ENCODE results near the gene CFAP68.
"Not testable (repeated sequence)": the region's sequence is repeated elsewhere in the genome, so short reads cannot be mapped to it uniquely, and the experiment has no call there.

Gene CFAP68

DNA sequence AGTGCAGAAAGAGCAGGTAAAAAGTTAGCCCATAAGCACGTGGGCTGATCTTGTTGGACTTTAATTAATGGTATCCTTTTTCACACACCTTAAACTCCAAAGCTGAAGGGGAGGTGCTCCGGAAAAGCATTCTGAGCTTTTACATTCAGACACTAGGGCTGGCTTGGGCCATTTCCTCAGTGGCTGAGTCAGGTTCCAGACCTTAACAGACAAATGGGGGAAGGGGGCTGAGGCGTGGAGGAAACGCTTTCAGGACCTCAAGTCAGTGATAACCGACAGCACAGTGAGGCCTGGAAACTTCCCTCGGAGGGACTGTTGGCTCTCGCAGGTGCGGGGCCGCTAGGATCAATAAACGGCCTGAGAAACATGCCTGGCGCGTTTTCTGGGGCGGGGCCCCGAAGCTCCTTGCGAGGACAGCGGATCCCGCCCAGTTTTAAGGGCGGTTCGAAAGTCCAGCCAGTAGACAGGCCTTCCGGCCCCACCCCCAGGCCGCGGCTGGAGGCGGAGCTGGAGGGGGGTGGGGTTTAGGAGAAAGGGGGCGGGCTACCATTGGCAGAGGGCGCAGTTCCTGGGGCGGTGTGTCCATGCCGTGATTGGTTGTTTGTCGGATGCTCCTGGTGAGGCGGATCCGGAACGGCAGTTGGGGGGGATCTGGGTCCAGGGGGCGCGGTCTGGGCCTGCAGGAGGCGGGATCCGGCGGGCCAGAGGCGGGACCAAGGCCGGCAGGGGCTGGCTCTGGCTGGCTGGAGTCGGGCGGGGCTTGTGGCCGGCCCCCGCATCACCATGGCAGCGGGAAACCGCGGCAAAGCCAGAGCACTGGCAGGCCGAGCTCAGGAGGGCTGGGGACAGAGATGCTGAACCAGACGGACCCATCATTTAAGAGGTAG is 47.4 kb downstream of the CFAP68 start:
- H3K4me3 ChIP-seq (ENCODE audit: control insufficient read depth in 1 of 7, extremely low read depth in 1 of 7, insufficient read depth in 4 of 7, low read depth in 2 of 7, low read length in 6 of 7): peak overlapping the region; percentile 32 to 87 (median 69)

DNA sequence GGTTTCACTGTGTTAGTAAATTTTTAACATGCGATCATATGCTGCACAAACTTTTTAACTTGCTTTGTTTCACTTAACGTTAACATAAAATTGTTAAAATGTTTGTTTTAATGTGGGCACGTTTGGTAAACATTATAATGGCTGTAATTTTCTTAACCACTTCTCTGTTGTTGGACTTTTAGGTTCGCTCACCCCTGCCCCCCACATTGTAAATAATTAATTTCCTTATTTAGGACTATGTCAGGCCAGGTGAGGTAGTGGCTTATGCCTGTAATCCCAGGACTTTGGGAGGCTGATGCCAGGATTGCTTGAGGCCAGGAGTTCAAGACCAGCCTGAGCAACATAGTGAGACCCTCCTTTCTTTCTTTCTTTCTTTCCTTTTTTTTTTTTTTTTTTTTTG is 51.1 kb downstream of the CFAP68 start:
- no peak overlapping the region for H3K27ac ChIP-seq (ENCODE audit: insufficient read depth in 1 of 2, low read depth in 1 of 2, low read length in 2 of 2, poor library complexity in 1 of 2, severe bottlenecking in 2 of 2)
- no peaks in the 10 kb centered on the region for H3K9me3 ChIP-seq (ENCODE audit: control extremely low read depth in 1 of 5, control insufficient read depth in 4 of 5, insufficient read depth in 2 of 5, low read depth in 1 of 5, low read length in 4 of 5)
- no peak for DNase-seq
- no peaks in the 10 kb centered on the region for H3K36me3 ChIP-seq (ENCODE audit: control insufficient read depth in 4 of 4, insufficient read depth in 4 of 4, low read length in 3 of 4)
- H3K27me3 ChIP-seq (replicated peaks in 2 of 5; ENCODE audit: control insufficient read depth in 4 of 5, insufficient read depth in 5 of 5, low read length in 4 of 5): no peaks in the 10 kb centered on the region
- H3K4me1 ChIP-seq (ENCODE audit: control extremely low read depth in 1 of 4, control insufficient read depth in 4 of 4, insufficient read depth in 4 of 4, low read length in 3 of 4): peaks cover 0 to 17% (median 11%) of the 10 kb centered on the region in 4 experiments
- no peak overlapping the region for H3K4me3 ChIP-seq (ENCODE audit: control insufficient read depth in 1 of 7, extremely low read depth in 1 of 7, insufficient read depth in 4 of 7, low read depth in 2 of 7, low read length in 6 of 7)
- WGBS (ENCODE audit: insufficient coverage): no CpG with 5 or more reads among the region's 4 CpGs
- ChIA-PET POLR2A (no interaction called here), CTCF (interaction anchor here (0.6 to 13.7 kb wide), 8 partner anchors 9 to 67 kb away, joined by 3 to 248 read pairs (median 5); no protein-coding TSS in a partner anchor)

More for the DNA sequence above, 47.4 kb downstream of the CFAP68 start:
- DNase-seq: peak; percentile 97 to 98 (median 97)
- H3K4me1 ChIP-seq (ENCODE audit: control extremely low read depth in 1 of 4, control insufficient read depth in 4 of 4, insufficient read depth in 4 of 4, low read length in 3 of 4): peaks cover 0 to 22% (median 9%) of the 10 kb centered on the region in 4 experiments
- H3K36me3 ChIP-seq (ENCODE audit: control insufficient read depth in 4 of 4, insufficient read depth in 4 of 4, low read length in 3 of 4): no peaks in the 10 kb centered on the region
- peak overlapping the region; percentile 1 to 84 for H3K27ac ChIP-seq (ENCODE audit: insufficient read depth in 1 of 2, low read depth in 1 of 2, low read length in 2 of 2, poor library complexity in 1 of 2, severe bottlenecking in 2 of 2)
- no peaks in the 10 kb centered on the region for H3K27me3 ChIP-seq (replicated peaks in 2 of 5; ENCODE audit: control insufficient read depth in 4 of 5, insufficient read depth in 5 of 5, low read length in 4 of 5)
- no peaks in the 10 kb centered on the region for H3K9me3 ChIP-seq (ENCODE audit: control extremely low read depth in 1 of 5, control insufficient read depth in 4 of 5, insufficient read depth in 2 of 5, low read depth in 1 of 5, low read length in 4 of 5)
- WGBS (ENCODE audit: insufficient coverage): 2% methylated on average over 35 of the region's 47 CpGs
- ChIA-PET POLR2A (interaction anchor here (0.7 to 1.1 kb wide), 3 partner anchors 15 to 56 kb away, joined by 3 to 4 read pairs (median 4); partner anchors contain the start of gene CRYAB), CTCF (interaction anchor here (0.8 to 2.3 kb wide), 6 partner anchors 11 to 55 kb away, joined by 3 to 10 read pairs (median 3); partner anchors contain the start of gene ALG9)

DNA sequence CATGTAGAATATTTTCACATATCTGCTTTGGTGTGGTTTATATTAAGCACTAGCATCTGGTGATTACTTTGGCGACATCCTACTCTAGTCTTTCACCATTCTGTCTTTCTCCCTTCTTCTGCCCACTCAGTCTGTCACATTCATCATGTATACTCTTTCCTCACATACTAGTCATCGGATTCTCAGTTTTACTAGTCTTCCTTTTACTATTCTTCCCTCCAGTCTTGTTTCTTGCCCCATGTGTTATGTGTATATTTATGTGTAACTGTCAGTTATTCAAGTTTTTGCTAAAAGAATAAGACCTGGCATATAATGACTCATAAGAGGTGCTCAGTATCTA is 53.2 kb downstream of the CFAP68 start:
- POLR2A ChIA-PET: no interaction called here
- DNase-seq: no peak

DNA sequence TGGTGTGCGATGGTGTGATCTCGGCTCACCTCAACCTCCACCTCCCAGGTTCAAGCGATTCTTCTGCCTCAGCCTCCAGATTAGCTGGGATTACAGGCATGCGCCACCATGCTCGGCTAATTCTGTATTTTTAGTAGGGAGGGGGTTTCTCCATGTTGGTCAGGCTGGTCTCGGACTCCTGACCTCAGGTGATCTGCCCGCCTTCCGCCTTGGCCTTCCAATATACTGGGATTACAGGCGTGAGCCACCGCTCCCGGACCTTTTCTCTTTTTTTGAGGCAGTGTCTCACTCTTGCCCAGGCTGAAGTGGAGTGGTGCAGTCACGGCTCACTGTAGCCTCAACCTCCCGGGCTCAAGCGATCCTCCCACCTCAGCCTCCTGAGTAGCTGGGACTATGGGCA is 53.8 kb downstream of the CFAP68 start:
- H3K27ac ChIP-seq (ENCODE audit: insufficient read depth in 1 of 2, low read depth in 1 of 2, low read length in 2 of 2, poor library complexity in 1 of 2, severe bottlenecking in 2 of 2); H3K36me3 ChIP-seq (ENCODE audit: control insufficient read depth in 4 of 4, insufficient read depth in 4 of 4, low read length in 3 of 4); H3K9me3 ChIP-seq (ENCODE audit: control extremely low read depth in 1 of 5, control insufficient read depth in 4 of 5, insufficient read depth in 2 of 5, low read depth in 1 of 5, low read length in 4 of 5); POLR2A ChIA-PET; H3K27me3 ChIP-seq (replicated peaks in 2 of 5; ENCODE audit: control insufficient read depth in 4 of 5, insufficient read depth in 5 of 5, low read length in 4 of 5); DNase-seq; H3K4me3 ChIP-seq (ENCODE audit: control insufficient read depth in 1 of 7, extremely low read depth in 1 of 7, insufficient read depth in 4 of 7, low read depth in 2 of 7, low read length in 6 of 7): not testable (repeated sequence)
- 96% methylated on average over 12 of the region's 14 CpGs for WGBS (ENCODE audit: insufficient coverage)
- CTCF ChIA-PET: interaction anchor here (1.2 to 13.7 kb wide), 2 partner anchors 12 to 49 kb away, joined by 4 to 248 read pairs; no protein-coding TSS in a partner anchor
- peaks cover 6 to 28% (median 24%) of the 10 kb centered on the region in 4 experiments for H3K4me1 ChIP-seq (ENCODE audit: control extremely low read depth in 1 of 4, control insufficient read depth in 4 of 4, insufficient read depth in 4 of 4, low read length in 3 of 4)

More for the DNA sequence above, 53.2 kb downstream of the CFAP68 start:
- H3K27ac ChIP-seq (ENCODE audit: insufficient read depth in 1 of 2, low read depth in 1 of 2, low read length in 2 of 2, poor library complexity in 1 of 2, severe bottlenecking in 2 of 2): no peak overlapping the region
- H3K4me1 ChIP-seq (ENCODE audit: control extremely low read depth in 1 of 4, control insufficient read depth in 4 of 4, insufficient read depth in 4 of 4, low read length in 3 of 4): peaks cover 6 to 23% (median 19%) of the 10 kb centered on the region in 4 experiments
- WGBS (ENCODE audit: insufficient coverage): 100% methylated on average over 1 of the region's 2 CpGs
- CTCF ChIA-PET: interaction anchor here (1.0 to 13.7 kb wide), 3 partner anchors 49 to 350 kb away, joined by 6 to 248 read pairs (median 7); no protein-coding TSS in a partner anchor
- H3K36me3 ChIP-seq (ENCODE audit: control insufficient read depth in 4 of 4, insufficient read depth in 4 of 4, low read length in 3 of 4): no peaks in the 10 kb centered on the region
- H3K4me3 ChIP-seq (ENCODE audit: control insufficient read depth in 1 of 7, extremely low read depth in 1 of 7, insufficient read depth in 4 of 7, low read depth in 2 of 7, low read length in 6 of 7): no peak overlapping the region
- no peaks in the 10 kb centered on the region for H3K27me3 ChIP-seq (replicated peaks in 2 of 5; ENCODE audit: control insufficient read depth in 4 of 5, insufficient read depth in 5 of 5, low read length in 4 of 5)
- no peaks in the 10 kb centered on the region for H3K9me3 ChIP-seq (ENCODE audit: control extremely low read depth in 1 of 5, control insufficient read depth in 4 of 5, insufficient read depth in 2 of 5, low read depth in 1 of 5, low read length in 4 of 5)

DNA sequence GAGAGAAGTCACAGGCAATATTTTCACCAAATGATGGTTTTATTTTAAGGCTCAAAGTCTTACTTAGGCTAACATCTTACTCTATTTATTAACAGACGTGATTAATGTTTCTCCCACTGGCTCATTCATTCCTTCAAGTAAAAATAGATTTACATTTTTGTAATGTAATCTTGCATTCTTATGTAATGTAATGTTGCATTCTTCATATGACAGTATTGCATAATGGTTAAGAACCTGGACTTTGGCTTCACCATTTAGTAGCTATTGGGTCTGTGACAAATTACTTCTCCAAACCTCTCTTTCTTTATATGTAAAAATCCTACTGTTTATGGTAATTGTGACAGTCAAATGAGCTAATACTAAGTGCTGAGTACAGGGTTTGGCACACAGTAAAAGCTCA is 54.5 kb downstream of the CFAP68 start:
- Histone ChIP-seq H3K4me3 (ENCODE audit: control insufficient read depth in 1 of 7, extremely low read depth in 1 of 7, insufficient read depth in 4 of 7, low read depth in 2 of 7, low read length in 6 of 7) (no peak overlapping the region), H3K9me3 (ENCODE audit: control extremely low read depth in 1 of 5, control insufficient read depth in 4 of 5, insufficient read depth in 2 of 5, low read depth in 1 of 5, low read length in 4 of 5) (no peaks in the 10 kb centered on the region), H3K27me3 (replicated peaks in 2 of 5; ENCODE audit: control insufficient read depth in 4 of 5, insufficient read depth in 5 of 5, low read length in 4 of 5) (no peaks in the 10 kb centered on the region), H3K36me3 (ENCODE audit: control insufficient read depth in 4 of 4, insufficient read depth in 4 of 4, low read length in 3 of 4) (no peaks in the 10 kb centered on the region), H3K27ac (ENCODE audit: insufficient read depth in 1 of 2, low read depth in 1 of 2, low read length in 2 of 2, poor library complexity in 1 of 2, severe bottlenecking in 2 of 2) (no peak overlapping the region), H3K4me1 (ENCODE audit: control extremely low read depth in 1 of 4, control insufficient read depth in 4 of 4, insufficient read depth in 4 of 4, low read length in 3 of 4) (peaks cover 6 to 34% (median 31%) of the 10 kb centered on the region in 4 experiments)
- ChIA-PET CTCF (interaction anchor here (0.6 to 13.7 kb wide), 9 partner anchors 10 to 89 kb away, joined by 3 to 248 read pairs (median 4); partner anchors contain the start of gene ALG9), POLR2A (no interaction called here)
- WGBS (ENCODE audit: insufficient coverage): no CpG with 5 or more reads among the region's 1 CpG
- DNase-seq: no peak

DNA sequence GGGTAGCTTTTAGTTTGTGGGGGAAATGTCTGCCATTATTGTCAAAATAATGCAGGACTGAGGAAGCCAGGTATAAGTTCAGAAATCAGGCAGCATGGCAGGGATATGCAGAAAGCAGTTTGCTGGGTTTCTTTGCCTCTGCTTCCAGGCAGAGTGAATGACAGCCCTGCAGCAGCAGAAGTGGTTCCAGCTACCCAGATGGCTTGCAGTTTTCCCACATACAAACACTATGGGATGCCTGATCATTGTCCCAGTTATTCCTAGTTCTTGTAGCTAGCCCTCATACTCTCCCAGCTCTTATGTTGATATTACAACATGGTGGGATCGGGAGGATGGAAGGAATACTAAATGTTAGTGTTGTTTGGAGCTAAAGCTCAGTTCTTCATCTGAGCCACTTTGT is 55.0 kb downstream of the CFAP68 start:
- CTCF ChIA-PET: interaction anchor here (0.6 to 13.7 kb wide), 9 partner anchors 10 to 89 kb away, joined by 3 to 248 read pairs (median 4); partner anchors contain the start of gene ALG9
- no peaks in the 10 kb centered on the region for H3K9me3 ChIP-seq (ENCODE audit: control extremely low read depth in 1 of 5, control insufficient read depth in 4 of 5, insufficient read depth in 2 of 5, low read depth in 1 of 5, low read length in 4 of 5)
- H3K4me3 ChIP-seq (ENCODE audit: control insufficient read depth in 1 of 7, extremely low read depth in 1 of 7, insufficient read depth in 4 of 7, low read depth in 2 of 7, low read length in 6 of 7): no peak overlapping the region
- no peaks in the 10 kb centered on the region for H3K27me3 ChIP-seq (replicated peaks in 2 of 5; ENCODE audit: control insufficient read depth in 4 of 5, insufficient read depth in 5 of 5, low read length in 4 of 5)
- DNase-seq: no peak
- no peaks in the 10 kb centered on the region for H3K36me3 ChIP-seq (ENCODE audit: control insufficient read depth in 4 of 4, insufficient read depth in 4 of 4, low read length in 3 of 4)
- no peak overlapping the region for H3K27ac ChIP-seq (ENCODE audit: insufficient read depth in 1 of 2, low read depth in 1 of 2, low read length in 2 of 2, poor library complexity in 1 of 2, severe bottlenecking in 2 of 2)
- POLR2A ChIA-PET: no interaction called here
- H3K4me1 ChIP-seq (ENCODE audit: control extremely low read depth in 1 of 4, control insufficient read depth in 4 of 4, insufficient read depth in 4 of 4, low read length in 3 of 4): peaks cover 6 to 38% (median 33%) of the 10 kb centered on the region in 4 experiments
- 100% methylated on average over 1 of the region's 1 CpG for WGBS (ENCODE audit: insufficient coverage)

Data from common myeloid progenitor, CD34-positive (primary cell).